HG02852 (cell line): ENCODE measurements around the gene TMEM132C.
"Not testable (repeated sequence)": the region's sequence is repeated elsewhere in the genome, so short reads cannot be mapped to it uniquely, and the experiment has no call there.

Source experiments
- ATAC-seq: cut with Tn5 transposase; IDR thresholded peaks from one replicate; pipeline ENCODE4 v1.9.1; 2021; ENCODE audit warnings: mild to moderate bottlenecking, moderate library complexity; ENCODE audit not compliant: unreplicated experiment

TMEM132C gene

GRCh38 chr12:128463881-128464280 lies 196.9 kb downstream of the TMEM132C start:
- no peak for ATAC-seq

GRCh38 chr12:128467882-128468281 lies 200.9 kb downstream of the TMEM132C start:
- ATAC-seq = no peak

GRCh38 chr12:128468926-128469325 lies 202.0 kb downstream of the TMEM132C start:
- no peak for ATAC-seq

- no peak for ATAC-seq
Measured at GRCh38 chr12:128471491-128471890, 204.5 kb downstream of the TMEM132C start.

- no peak for ATAC-seq
Measured at GRCh38 chr12:128474916-128475315, 207.9 kb downstream of the TMEM132C start.

- no peak for ATAC-seq
Measured at GRCh38 chr12:128476266-128476665, 209.3 kb downstream of the TMEM132C start.

- ATAC-seq = no peak
Measured at GRCh38 chr12:128483526-128484255, 216.7 kb downstream of the TMEM132C start.

GRCh38 chr12:128497376-128497775 lies 230.4 kb downstream of the TMEM132C start:
- ATAC-seq = not testable (repeated sequence)

GRCh38 chr12:128507470-128507869 lies 240.5 kb downstream of the TMEM132C start:
- no peak for ATAC-seq

- no peak for ATAC-seq
Measured at GRCh38 chr12:128509170-128509569, 242.2 kb downstream of the TMEM132C start.

- no peak for ATAC-seq
Measured at GRCh38 chr12:128510511-128510910, 243.5 kb downstream of the TMEM132C start.

- ATAC-seq = no peak
Measured at GRCh38 chr12:128513331-128513730, 246.4 kb downstream of the TMEM132C start.

GRCh38 chr12:128513831-128514230 lies 246.9 kb downstream of the TMEM132C start:
- no peak for ATAC-seq

GRCh38 chr12:128518644-128519043 lies 251.7 kb downstream of the TMEM132C start:
- ATAC-seq = no peak

GRCh38 chr12:128519426-128519825 lies 252.5 kb downstream of the TMEM132C start:
- no peak for ATAC-seq

- ATAC-seq = no peak
Measured at GRCh38 chr12:128521981-128522380, 255.0 kb downstream of the TMEM132C start.

GRCh38 chr12:128524439-128524838 lies 257.5 kb downstream of the TMEM132C start:
- ATAC-seq = no peak

- no peak for ATAC-seq
Measured at GRCh38 chr12:128531170-128531569, 264.2 kb downstream of the TMEM132C start.

GRCh38 chr12:128534906-128535305 lies 267.9 kb downstream of the TMEM132C start:
- no peak for ATAC-seq

- no peak for ATAC-seq
Measured at GRCh38 chr12:128536810-128537209, 269.8 kb downstream of the TMEM132C start.

- no peak for ATAC-seq
Measured at GRCh38 chr12:128537668-128538067, 270.7 kb downstream of the TMEM132C start.

- ATAC-seq = no peak
Measured at GRCh38 chr12:128542844-128543243, 275.9 kb downstream of the TMEM132C start.

- no peak for ATAC-seq
Measured at GRCh38 chr12:128543460-128543859, 276.5 kb downstream of the TMEM132C start.
